GM12878 (cell line): ENCODE data around the gene PTTG2. TPM values are rescaled to one million over a fixed set of nuclear protein-coding genes. Genes with fewer than 3 reads are reported as not detected.

Experiments used
- ATAC-seq: fragments of 200-7000 bp; cut with Tn5 transposase; 3 replicates; pipeline ENCODE4 v1.9.1; 2020; ENCODE audit warnings: mild to moderate bottlenecking, moderate library complexity
- BruUV-seq: library from RNA; stranded (reverse); fragments of 400-500 nt; replicated peaks from 2 replicates; lab custom pipeline; 2021; lab: Mats Ljungman, UMichigan
- CTCF ChIA-PET: fragments of 300-600 bp; sonication (Branson Sonifier 250); formaldehyde crosslinking; extraction: SDS; loops from one replicate; lab custom pipeline; 2021; ENCODE audit warnings: inconsistent platforms; lab: Yijun Ruan, JAX
- POLR2A ChIA-PET: fragments of 350-600 bp; formaldehyde crosslinking; extraction: SDS; loops from one replicate; lab custom pipeline; 2021; ENCODE audit warnings: inconsistent platforms; lab: Charles Lee
- RAD21 ChIA-PET: fragments of 300-600 bp; sonication (Branson Sonifier 250); formaldehyde crosslinking; loops from one replicate; lab custom pipeline; 2023; ENCODE audit warnings: antibody characterized with exemption; ENCODE audit not compliant: unreplicated experiment; lab: Charles Lee
- SMC1A ChIA-PET: fragments of 300-600 bp; sonication (Branson Sonifier 250); formaldehyde crosslinking; loops from one replicate; lab custom pipeline; 2023; ENCODE audit not compliant: unreplicated experiment, uncharacterized antibody; lab: Charles Lee
- DNase-seq: peaks from one replicate; pipeline ENCODE4 v3.0.0-alpha.2; 2011; ENCODE audit warnings: low read depth, low spot score
- FAIRE-seq: peaks from 3 replicates; lab custom pipeline; 2011; peaks lifted over from hg19 to GRCh38; lab: Jason Lieb, UNC
- H2AFZ ChIP-seq: 2 replicates; pipeline ENCODE4 v1.6.0; 2011; ENCODE audit warnings: low read depth, low read length, control low read depth; ENCODE audit not compliant: control insufficient read depth
- H3K27ac ChIP-seq: 2 replicates; pipeline ENCODE4 v1.5.1; 2011; ENCODE audit warnings: control low read depth; ENCODE audit not compliant: control insufficient read depth, insufficient read depth
- H3K27me3 ChIP-seq, 2 experiments: replicated peaks in 1 of 2; 2 replicates each; pipeline versions ENCODE4 v1.6.0 to v1.6.1; 2011; ENCODE audit warnings: low read length in 1 of 2; ENCODE audit not compliant: control insufficient read depth in 2 of 2, insufficient read depth in 2 of 2
- H3K36me3 ChIP-seq, 2 experiments: 2 replicates each; pipeline ENCODE4 v1.5.1; 2011; ENCODE audit warnings: low read length in 1 of 2; ENCODE audit not compliant: control insufficient read depth in 2 of 2, insufficient read depth in 2 of 2
- H3K4me1 ChIP-seq: 2 replicates; pipeline ENCODE4 v1.6.1; 2011; ENCODE audit warnings: mild to moderate bottlenecking, low read length, moderate library complexity, mixed read lengths; ENCODE audit not compliant: control insufficient read depth, insufficient read depth
- H3K4me2 ChIP-seq: 2 replicates; pipeline ENCODE4 v1.6.0; 2011; ENCODE audit warnings: control low read depth; ENCODE audit not compliant: control insufficient read depth, insufficient read depth
- H3K4me3 ChIP-seq: fragments of 200-600 bp; sonication (generic); 2 replicates; pipeline ENCODE4 v1.5.1; 2016
- H3K79me2 ChIP-seq: 2 replicates; pipeline ENCODE4 v1.6.0; 2011; ENCODE audit warnings: low read length; ENCODE audit not compliant: control insufficient read depth, insufficient read depth
- H3K9ac ChIP-seq: 2 replicates; pipeline ENCODE4 v1.8.0; 2011; ENCODE audit warnings: low read length, control low read depth, mixed read lengths; ENCODE audit not compliant: control insufficient read depth, insufficient read depth
- H3K9me3 ChIP-seq: replicated peaks from 3 replicates; pipeline ENCODE4 v1.5.1; 2011; ENCODE audit warnings: mild to moderate bottlenecking, low read length; ENCODE audit not compliant: control insufficient read depth, insufficient read depth
- H4K20me1 ChIP-seq: 2 replicates; pipeline ENCODE4 v1.6.0; 2011; ENCODE audit not compliant: control insufficient read depth, insufficient read depth
- ASH2L ChIP-seq: fragments of 300-600, 200-600 bp; sonication (generic); IDR thresholded peaks from 2 replicates; pipeline ENCODE4 v1.6.1; 2017; ENCODE audit warnings: low read depth, mild to moderate bottlenecking, borderline replicate concordance
- ATF7 ChIP-seq: fragments of 450-650 bp; IDR thresholded peaks from 2 replicates; pipeline ENCODE4 v1.6.1; 2016; ENCODE audit warnings: low read depth, mild to moderate bottlenecking
- GABPA ChIP-seq: IDR thresholded peaks from 2 replicates; pipeline ENCODE4 v1.6.1; 2014; ENCODE audit warnings: antibody characterized with exemption, low read depth, mild to moderate bottlenecking, inconsistent platforms
- NR2C1 ChIP-seq: fragments of 450-650 bp; IDR thresholded peaks from 2 replicates; pipeline ENCODE4 v1.6.1; 2017; ENCODE audit warnings: antibody characterized with exemption, mild to moderate bottlenecking, moderate library complexity
- SPI1 ChIP-seq: IDR thresholded peaks from 2 replicates; pipeline ENCODE4 v1.6.1; 2011; ENCODE audit warnings: low read depth, mild to moderate bottlenecking, low read length, moderate library complexity, borderline replicate concordance; ENCODE audit not compliant: insufficient read depth
- TAF1 ChIP-seq: IDR thresholded peaks from 2 replicates; pipeline ENCODE4 v1.6.1; 2011; ENCODE audit warnings: mild to moderate bottlenecking, low read depth, low read length, borderline replicate concordance
- TARDBP ChIP-seq: IDR thresholded peaks from 2 replicates; pipeline ENCODE4 v1.6.1; 2016; ENCODE audit warnings: borderline replicate concordance
- YBX1 ChIP-seq: fragments of 450-650 bp; IDR thresholded peaks from 2 replicates; pipeline ENCODE4 v1.6.1; 2016; ENCODE audit warnings: antibody characterized with exemption
- ZNF217 ChIP-seq: fragments of 450-650 bp; IDR thresholded peaks from 2 replicates; pipeline ENCODE4 v1.6.1; 2017; ENCODE audit warnings: antibody characterized with exemption, mild to moderate bottlenecking
- WGBS: methylation state at CpG from one replicate; pipeline ENCODE4 v1.1.6; 2016; ENCODE audit warnings: low lambda C conversion rate; ENCODE audit not compliant: insufficient replicate concordance, insufficient coverage; ENCODE audit errors: missing lambda C conversion rate; 5-methylcytosine and 5-hydroxymethylcytosine counted together
- in situ Hi-C: fragments of 300-500 bp; cut with MboI; formaldehyde crosslinking; loops from 9 replicates; pipeline ENCODE4 v1.14.3; 2018; ENCODE audit warnings: mixed read lengths
- intact Hi-C: fragments of 100-400 bp; cut with micrococcal nuclease; formaldehyde crosslinking; loops from one replicate; pipeline ENCODE4 v1.14.2; 2022; ENCODE audit not compliant: unreplicated experiment
- polyA plus RNA-seq, 11 experiments: library from polyadenylated mRNA; depleted of rRNA in 4 of 11; unstranded in 6 of 11; stranded (reverse) in 5 of 11; fragments of >200 nt; fragmentation: Nextera tagmentation in 4 of 11; fragmentation: Illumina TruSeq in 1 of 11; extraction: Ambion mirVana in 4 of 11; extraction: Trizol in 1 of 11; gene quantifications; 1 replicate in 1 of 11; 2 replicates in 10 of 11; pipeline versions ENCODE4 v1.2.1 to v1.2.3, GENCODE V29; 2011 to 2016; ENCODE audit warnings: inconsistent platforms in 2 of 11, missing spikeins in 2 of 11, low read depth in 1 of 11
- total RNA-seq, 4 experiments: library from RNA; depleted of rRNA in 3 of 4; stranded (reverse); fragments of >200 nt in 3 of 4; fragmentation: Illumina TruSeq in 1 of 4; extraction: Trizol in 1 of 4; gene quantifications; 2 replicates each; pipeline versions ENCODE4 v1.2.1 to v1.2.3, GENCODE V29; 2013 to 2021
- TF ChIP-seq, protein P1 (sequence below): fragments of 450-650 bp; IDR thresholded peaks from 2 replicates; pipeline ENCODE4 v1.6.1; 2017; ENCODE audit warnings: antibody characterized with exemption, mild to moderate bottlenecking, moderate library complexity
- TF ChIP-seq, protein P2 (sequence below): fragments of 450-650 bp; formaldehyde crosslinking; IDR thresholded peaks from 2 replicates; pipeline ENCODE4 v1.5.0; 2022; ENCODE audit warnings: mild to moderate bottlenecking, missing genetic modification characterization
- TF ChIP-seq, protein P3 (sequence below): IDR thresholded peaks from 2 replicates; pipeline ENCODE4 v1.6.1; 2012; ENCODE audit warnings: improper control_type of control experiment, low read depth, low read length; ENCODE audit not compliant: insufficient replicate concordance

Gene PTTG2
- total and polyA plus RNA-seq, 10 of the 15 experiments (the other 5 are each of a cell fraction or from before 2014, with no cell fraction given) = 0.09 to 0.54 (median 0.39) TPM; not detected in 4

DNA sequence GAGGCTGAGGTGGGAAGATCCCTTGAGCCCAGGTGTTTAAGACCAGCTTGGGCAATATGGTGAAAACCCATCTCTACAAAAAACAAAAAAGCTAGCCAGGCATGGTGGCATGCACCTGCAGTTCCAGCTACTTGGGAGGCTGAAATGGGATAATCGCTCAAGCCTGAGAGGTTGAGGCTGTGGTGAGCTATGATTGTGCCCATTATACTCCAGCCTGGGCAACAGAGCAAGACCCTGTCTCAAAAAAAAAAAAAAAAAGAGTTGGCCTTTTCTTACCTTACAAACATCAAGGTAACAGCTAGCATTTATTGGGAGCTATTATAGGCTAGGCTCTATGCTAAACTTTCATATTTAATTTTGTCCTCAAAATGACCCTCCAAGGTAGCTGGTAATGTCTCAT, 43.4 kb downstream of the PTTG2 start:
- Histone ChIP-seq H3K27me3 (no peaks in the 10 kb centered on the region), H4K20me1 (no peaks in the 10 kb centered on the region), H3K36me3 (0 out of 4 replicates have a peak, but pooled peaks cover 0 to 3% of the 10 kb centered on the region in 2 experiments), H3K4me1 (no peaks in the 10 kb centered on the region; the same call in 1 of the 2 replicates), H3K9me3 (no peaks in the 10 kb centered on the region)
- ChIA-PET SMC1A (interaction anchor here (0.5 to 1.7 kb wide), 6 partner anchors 16 to 972 kb away, joined by 3 to 4 read pairs (median 3); no protein-coding TSS in a partner anchor), RAD21 (interaction anchor here (1.1 to 1.6 kb wide), 2 partner anchors 27 to 32 kb away, joined by 3 to 6 read pairs; no protein-coding TSS in a partner anchor), POLR2A (interaction anchor here (1.1 kb wide), 1 partner anchor 177 kb away, joined by 3 read pairs; the partner anchor contains the start of gene PGM2), CTCF (interaction anchor here (0.6 to 1.1 kb wide), 5 partner anchors 13 to 737 kb away, joined by 3 read pairs; no protein-coding TSS in a partner anchor)
- FAIRE-seq (no peak), ATAC-seq (no peak)
- 100% methylated on average over 1 of the region's 1 CpG for WGBS
- BruUV-seq = no TSS peak
- intact Hi-C loops = no loop called here
- TF ChIP-seq, protein P1, sequence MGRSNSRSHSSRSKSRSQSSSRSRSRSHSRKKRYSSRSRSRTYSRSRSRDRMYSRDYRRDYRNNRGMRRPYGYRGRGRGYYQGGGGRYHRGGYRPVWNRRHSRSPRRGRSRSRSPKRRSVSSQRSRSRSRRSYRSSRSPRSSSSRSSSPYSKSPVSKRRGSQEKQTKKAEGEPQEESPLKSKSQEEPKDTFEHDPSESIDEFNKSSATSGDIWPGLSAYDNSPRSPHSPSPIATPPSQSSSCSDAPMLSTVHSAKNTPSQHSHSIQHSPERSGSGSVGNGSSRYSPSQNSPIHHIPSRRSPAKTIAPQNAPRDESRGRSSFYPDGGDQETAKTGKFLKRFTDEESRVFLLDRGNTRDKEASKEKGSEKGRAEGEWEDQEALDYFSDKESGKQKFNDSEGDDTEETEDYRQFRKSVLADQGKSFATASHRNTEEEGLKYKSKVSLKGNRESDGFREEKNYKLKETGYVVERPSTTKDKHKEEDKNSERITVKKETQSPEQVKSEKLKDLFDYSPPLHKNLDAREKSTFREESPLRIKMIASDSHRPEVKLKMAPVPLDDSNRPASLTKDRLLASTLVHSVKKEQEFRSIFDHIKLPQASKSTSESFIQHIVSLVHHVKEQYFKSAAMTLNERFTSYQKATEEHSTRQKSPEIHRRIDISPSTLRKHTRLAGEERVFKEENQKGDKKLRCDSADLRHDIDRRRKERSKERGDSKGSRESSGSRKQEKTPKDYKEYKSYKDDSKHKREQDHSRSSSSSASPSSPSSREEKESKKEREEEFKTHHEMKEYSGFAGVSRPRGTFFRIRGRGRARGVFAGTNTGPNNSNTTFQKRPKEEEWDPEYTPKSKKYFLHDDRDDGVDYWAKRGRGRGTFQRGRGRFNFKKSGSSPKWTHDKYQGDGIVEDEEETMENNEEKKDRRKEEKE = no peak
- TF ChIP-seq, protein P2, sequence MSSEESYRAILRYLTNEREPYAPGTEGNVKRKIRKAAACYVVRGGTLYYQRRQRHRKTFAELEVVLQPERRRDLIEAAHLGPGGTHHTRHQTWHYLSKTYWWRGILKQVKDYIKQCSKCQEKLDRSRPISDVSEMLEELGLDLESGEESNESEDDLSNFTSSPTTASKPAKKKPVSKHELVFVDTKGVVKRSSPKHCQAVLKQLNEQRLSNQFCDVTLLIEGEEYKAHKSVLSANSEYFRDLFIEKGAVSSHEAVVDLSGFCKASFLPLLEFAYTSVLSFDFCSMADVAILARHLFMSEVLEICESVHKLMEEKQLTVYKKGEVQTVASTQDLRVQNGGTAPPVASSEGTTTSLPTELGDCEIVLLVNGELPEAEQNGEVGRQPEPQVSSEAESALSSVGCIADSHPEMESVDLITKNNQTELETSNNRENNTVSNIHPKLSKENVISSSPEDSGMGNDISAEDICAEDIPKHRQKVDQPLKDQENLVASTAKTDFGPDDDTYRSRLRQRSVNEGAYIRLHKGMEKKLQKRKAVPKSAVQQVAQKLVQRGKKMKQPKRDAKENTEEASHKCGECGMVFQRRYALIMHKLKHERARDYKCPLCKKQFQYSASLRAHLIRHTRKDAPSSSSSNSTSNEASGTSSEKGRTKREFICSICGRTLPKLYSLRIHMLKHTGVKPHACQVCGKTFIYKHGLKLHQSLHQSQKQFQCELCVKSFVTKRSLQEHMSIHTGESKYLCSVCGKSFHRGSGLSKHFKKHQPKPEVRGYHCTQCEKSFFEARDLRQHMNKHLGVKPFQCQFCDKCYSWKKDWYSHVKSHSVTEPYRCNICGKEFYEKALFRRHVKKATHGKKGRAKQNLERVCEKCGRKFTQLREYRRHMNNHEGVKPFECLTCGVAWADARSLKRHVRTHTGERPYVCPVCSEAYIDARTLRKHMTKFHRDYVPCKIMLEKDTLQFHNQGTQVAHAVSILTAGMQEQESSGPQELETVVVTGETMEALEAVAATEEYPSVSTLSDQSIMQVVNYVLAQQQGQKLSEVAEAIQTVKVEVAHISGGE (CRISPR knock-in tag) = no peak
- TF ChIP-seq ZNF217 = no peak
- TF ChIP-seq TAF1 = no peak
- no peak for TF ChIP-seq NR2C1
- no peak for TF ChIP-seq GABPA
- TF ChIP-seq, protein P3, sequence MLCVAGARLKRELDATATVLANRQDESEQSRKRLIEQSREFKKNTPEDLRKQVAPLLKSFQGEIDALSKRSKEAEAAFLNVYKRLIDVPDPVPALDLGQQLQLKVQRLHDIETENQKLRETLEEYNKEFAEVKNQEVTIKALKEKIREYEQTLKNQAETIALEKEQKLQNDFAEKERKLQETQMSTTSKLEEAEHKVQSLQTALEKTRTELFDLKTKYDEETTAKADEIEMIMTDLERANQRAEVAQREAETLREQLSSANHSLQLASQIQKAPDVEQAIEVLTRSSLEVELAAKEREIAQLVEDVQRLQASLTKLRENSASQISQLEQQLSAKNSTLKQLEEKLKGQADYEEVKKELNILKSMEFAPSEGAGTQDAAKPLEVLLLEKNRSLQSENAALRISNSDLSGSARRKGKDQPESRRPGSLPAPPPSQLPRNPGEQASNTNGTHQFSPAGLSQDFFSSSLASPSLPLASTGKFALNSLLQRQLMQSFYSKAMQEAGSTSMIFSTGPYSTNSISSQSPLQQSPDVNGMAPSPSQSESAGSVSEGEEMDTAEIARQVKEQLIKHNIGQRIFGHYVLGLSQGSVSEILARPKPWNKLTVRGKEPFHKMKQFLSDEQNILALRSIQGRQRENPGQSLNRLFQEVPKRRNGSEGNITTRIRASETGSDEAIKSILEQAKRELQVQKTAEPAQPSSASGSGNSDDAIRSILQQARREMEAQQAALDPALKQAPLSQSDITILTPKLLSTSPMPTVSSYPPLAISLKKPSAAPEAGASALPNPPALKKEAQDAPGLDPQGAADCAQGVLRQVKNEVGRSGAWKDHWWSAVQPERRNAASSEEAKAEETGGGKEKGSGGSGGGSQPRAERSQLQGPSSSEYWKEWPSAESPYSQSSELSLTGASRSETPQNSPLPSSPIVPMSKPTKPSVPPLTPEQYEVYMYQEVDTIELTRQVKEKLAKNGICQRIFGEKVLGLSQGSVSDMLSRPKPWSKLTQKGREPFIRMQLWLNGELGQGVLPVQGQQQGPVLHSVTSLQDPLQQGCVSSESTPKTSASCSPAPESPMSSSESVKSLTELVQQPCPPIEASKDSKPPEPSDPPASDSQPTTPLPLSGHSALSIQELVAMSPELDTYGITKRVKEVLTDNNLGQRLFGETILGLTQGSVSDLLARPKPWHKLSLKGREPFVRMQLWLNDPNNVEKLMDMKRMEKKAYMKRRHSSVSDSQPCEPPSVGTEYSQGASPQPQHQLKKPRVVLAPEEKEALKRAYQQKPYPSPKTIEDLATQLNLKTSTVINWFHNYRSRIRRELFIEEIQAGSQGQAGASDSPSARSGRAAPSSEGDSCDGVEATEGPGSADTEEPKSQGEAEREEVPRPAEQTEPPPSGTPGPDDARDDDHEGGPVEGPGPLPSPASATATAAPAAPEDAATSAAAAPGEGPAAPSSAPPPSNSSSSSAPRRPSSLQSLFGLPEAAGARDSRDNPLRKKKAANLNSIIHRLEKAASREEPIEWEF = no peak
- TF ChIP-seq SPI1 = no peak
- TF ChIP-seq ATF7 = no peak
- no peak for TF ChIP-seq TARDBP
- no peak for TF ChIP-seq YBX1
- TF ChIP-seq ASH2L = no peak
- TF ChIP-seq, all 136 proteins: peak for 0
- in situ Hi-C loops = no loop called here
- no peak overlapping the region for H3K9ac ChIP-seq
- H3K4me3 ChIP-seq = no peak overlapping the region
- no peak overlapping the region for H2AFZ ChIP-seq
- no peaks in the 10 kb centered on the region; the same call in none of the 2 replicates for H3K79me2 ChIP-seq
- no peak overlapping the region for H3K4me2 ChIP-seq
- no peak for DNase-seq
- H3K27ac ChIP-seq = no peak overlapping the region
